Heart left ventricle (tissue), 16 donors: Measurements from ENCODE around the gene GOSR2. TPM values are rescaled to one million over a fixed set of nuclear protein-coding genes. Genes with fewer than 3 reads are reported as not detected.

Source experiments
- ATAC-seq, 4 donors: fragments of 200-7000 bp; cut with Tn5 transposase; one replicate each; pipeline ENCODE4 v1.9.1; 2020 to 2022; ENCODE audit warnings: moderate library complexity in 4 of 4, mild to moderate bottlenecking in 3 of 4, moderate number of reproducible peaks in 1 of 4
- DNase-seq, 5 donors: peaks; one replicate each; pipeline ENCODE4 v3.0.0-alpha.2; 2020
- H3K27ac ChIP-seq, 12 donors: fragments of 200-600 bp; sonication (generic) in 4 of 12; one replicate each; pipeline versions ENCODE4 v1.5.0 to v1.8.0; 2016 to 2022; ENCODE audit warnings: mild to moderate bottlenecking in 2 of 12
- H3K27me3 ChIP-seq, 9 donors: fragments of 200-600 bp; sonication (generic) in 2 of 9; one replicate each; pipeline versions ENCODE4 v1.5.1 to v1.8.0; 2016 to 2022; ENCODE audit warnings: mild to moderate bottlenecking in 3 of 9
- H3K36me3 ChIP-seq, 9 donors: fragments of 200-600 bp; sonication (generic) in 2 of 9; one replicate each; pipeline versions ENCODE4 v1.5.0 to v1.8.0; 2018 to 2022; ENCODE audit warnings: mild to moderate bottlenecking in 2 of 9
- H3K4me1 ChIP-seq, 12 donors: fragments of 200-600 bp; sonication (generic) in 4 of 12; one replicate each; pipeline versions ENCODE4 v1.5.0 to v1.8.0; 2016 to 2022; ENCODE audit warnings: mild to moderate bottlenecking in 3 of 12
- H3K4me3 ChIP-seq, 12 donors: fragments of 200-600 bp; sonication (generic) in 4 of 12; one replicate each; pipeline versions ENCODE4 v1.5.0 to v1.8.0; 2017 to 2022; ENCODE audit warnings: mild to moderate bottlenecking in 9 of 12, moderate library complexity in 4 of 12
- H3K9me3 ChIP-seq, 12 donors: fragments of 200-600 bp; sonication (generic) in 4 of 12; one replicate each; pipeline versions ENCODE4 v1.5.0 to v1.8.0; 2016 to 2022; ENCODE audit warnings: mild to moderate bottlenecking in 1 of 12
- POLR2A ChIP-seq, 2 donors: fragments of 450-650 bp; IDR thresholded peaks; one replicate each; pipeline ENCODE4 v1.6.1; 2017; ENCODE audit warnings: antibody characterized with exemption in 2 of 2, mild to moderate bottlenecking in 2 of 2, moderate library complexity in 2 of 2
- WGBS, 4 donors: extraction: QIAGEN DNeasy Blood & Tissue Kit in 2 of 4; methylation state at CpG; one replicate each; pipeline versions ENCODE4 v1.1.5 to v1.1.7; 2013 to 2018; 5-methylcytosine and 5-hydroxymethylcytosine counted together
- intact Hi-C, 10 donors: fragments of 100-400 bp; cut with DNase I; formaldehyde crosslinking; loops; one replicate each; pipeline versions ENCODE4 v1.11.1 to v1.14.2; 2022
- microRNA-seq, 4 donors: library from miRNA; unstranded; fragments of <30 nt; microRNA quantifications; one replicate each; pipeline versions ENCODE4 to v1.2.0, GENCODE V29; 2017 to 2020
- polyA plus RNA-seq, 2 donors: library from polyadenylated mRNA; stranded (reverse); fragments of 200-250 nt; gene quantifications; one replicate each; pipeline ENCODE4 v1.2.3, GENCODE V29; 2013
- total RNA-seq, 9 donors: library from RNA; depleted of rRNA in 2 of 9; stranded (reverse); fragments of >200 nt in 2 of 9; fragmentation: NEBNext Ultra II Directional in 3 of 9; extraction: Animal tissue kit (Norgen Biotek cat#: 25700) in 3 of 9; gene quantifications; one replicate each; pipeline versions ENCODE4 v1.1.0 to v1.2.4, GENCODE V29; 2016 to 2023
- TF ChIP-seq, protein P1 (sequence below), 12 donors: fragments of 200-600 bp; sonication (generic) in 4 of 12; IDR thresholded peaks; one replicate each; pipeline versions ENCODE4 v1.5.0 to v1.8.0; 2018 to 2022; ENCODE audit warnings: antibody characterized with exemption in 12 of 12, mild to moderate bottlenecking in 5 of 12
- donor health status: ischemic (EF 13 %, LVEDD 7.1; RV severe dilation, severe dysfunction).
- donor health status: healthy with polysubstance abuse.
- donor health status: DM: no; HTN: yes; CAD: no.
- donor health status: DM: no; HTN: no; CAD: no.
- donor health status: ischemic (EF 25% LVEDD 6.9; RV normal size, moderate dysfunction).
- donor health status: ischemic (EF 25% LVEDD 5.7; RV mildly dilated, moderate dysfunction).
- donor health status: healthy.
- donor health status: DM: yes; HTN: yes; CAD: no.
- donor health status: ischemic (EF 35%, LVEDD 5.7; RV mildly dilated, moderate dysfunction).
- donor health status: nonischemic (EF 11% LVEDD 7.7; RV severe dilation, severe dysfunction).
- donor health status: DM: yes; HTN: yes; CAD: no.
- donor health status: PGD.
- donor health status: ischemic (EF 29% LVEDD 5.4; RV normal size, mild dysfunction).
- donor health status: nonischemic (EF 23%, LVEDD 6.1; RV moderate dilation, normal function).

Gene GOSR2
- total and polyA plus RNA-seq, 11 donors: 20.9 to 55.1 (median 38.4) TPM

DNA sequence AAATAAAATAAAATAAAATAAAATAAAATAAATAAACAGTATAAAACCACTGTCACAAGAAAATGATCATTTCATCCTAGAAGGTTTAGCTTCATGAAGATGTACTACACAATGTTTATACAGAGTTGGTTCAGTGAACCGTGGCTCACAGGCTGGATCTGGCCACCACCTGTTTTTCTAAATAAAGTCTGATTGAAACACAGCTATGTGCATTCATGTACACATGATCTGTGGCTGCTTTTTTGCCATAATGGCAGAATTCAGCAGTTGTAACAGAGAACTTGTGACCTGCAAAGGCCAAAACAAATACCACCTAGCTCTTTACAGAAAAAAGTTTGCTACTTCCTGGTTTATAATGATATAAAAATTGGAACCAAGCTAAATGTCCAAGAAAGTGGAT, 68.7 kb downstream of the GOSR2 start:
- intact Hi-C loops: loop anchor here in 3 of 10 donors (5.0 to 10.0 kb wide), 2 partner anchors 147 to 149 kb away; no protein-coding TSS in a partner anchor
- Histone ChIP-seq H3K27ac (no peak overlapping the region), H3K4me1 (no peaks in the 10 kb centered on the region), H3K27me3 (no peaks in the 10 kb centered on the region), H3K36me3 (no peaks in the 10 kb centered on the region), H3K9me3 (no peaks in the 10 kb centered on the region), H3K4me3 (no peak overlapping the region)
- ATAC-seq (no peak), DNase-seq (no peak)
- WGBS, 4 donors: 81 to 91% (median 86%) methylated on average over 1 of the region's 1 CpG
- no peak for TF ChIP-seq POLR2A (IDR thresholded peaks at IDR 0.05)
- TF ChIP-seq, protein P1, sequence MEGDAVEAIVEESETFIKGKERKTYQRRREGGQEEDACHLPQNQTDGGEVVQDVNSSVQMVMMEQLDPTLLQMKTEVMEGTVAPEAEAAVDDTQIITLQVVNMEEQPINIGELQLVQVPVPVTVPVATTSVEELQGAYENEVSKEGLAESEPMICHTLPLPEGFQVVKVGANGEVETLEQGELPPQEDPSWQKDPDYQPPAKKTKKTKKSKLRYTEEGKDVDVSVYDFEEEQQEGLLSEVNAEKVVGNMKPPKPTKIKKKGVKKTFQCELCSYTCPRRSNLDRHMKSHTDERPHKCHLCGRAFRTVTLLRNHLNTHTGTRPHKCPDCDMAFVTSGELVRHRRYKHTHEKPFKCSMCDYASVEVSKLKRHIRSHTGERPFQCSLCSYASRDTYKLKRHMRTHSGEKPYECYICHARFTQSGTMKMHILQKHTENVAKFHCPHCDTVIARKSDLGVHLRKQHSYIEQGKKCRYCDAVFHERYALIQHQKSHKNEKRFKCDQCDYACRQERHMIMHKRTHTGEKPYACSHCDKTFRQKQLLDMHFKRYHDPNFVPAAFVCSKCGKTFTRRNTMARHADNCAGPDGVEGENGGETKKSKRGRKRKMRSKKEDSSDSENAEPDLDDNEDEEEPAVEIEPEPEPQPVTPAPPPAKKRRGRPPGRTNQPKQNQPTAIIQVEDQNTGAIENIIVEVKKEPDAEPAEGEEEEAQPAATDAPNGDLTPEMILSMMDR (IDR thresholded peaks at IDR 0.05): no peak

Small RNA genes within 50 kb of the gene (microRNA-seq; reads per million reads assigned to microRNA genes)
- gene MIR5089: 0 reads per million in 4 donors

Other genes starting within 250 kb of the GOSR2 start
- gene WNT3, start 104.5 kb upstream of the GOSR2 start, total RNA-seq: 1 to 10 TPM in 6 of 9 donors, under 1 TPM in 3; 0.32 to 2.2 (median 1.2) TPM
- under 1 TPM; 0.50 to 0.79 TPM for gene WNT3, start 104.5 kb upstream of the GOSR2 start, polyA plus RNA-seq
- gene WNT9B, start 71.6 kb upstream of the GOSR2 start, total RNA-seq: 1 to 10 TPM in 2 of 9 donors, under 1 TPM in 7; 0.19 to 1.4 (median 0.81) TPM
- gene WNT9B, start 71.6 kb upstream of the GOSR2 start, polyA plus RNA-seq: under 1 TPM; 0.53 TPM
- under 1 TPM in 3 of 9 donors, not detected in 6; 0.25 to 0.37 (median 0.29) TPM for gene RPRML, start 56.1 kb downstream of the GOSR2 start, total RNA-seq
- under 1 TPM in 1 of 2 donors, not detected in 1; 0.15 TPM for gene RPRML, start 56.1 kb downstream of the GOSR2 start, polyA plus RNA-seq